GM23338 (cell line): ENCODE measurements around the gene DNAJC27. TPM values are rescaled to one million over a fixed set of nuclear protein-coding genes. Genes with fewer than 3 reads are reported as not detected.

Experiments used
- ATAC-seq: fragments of 200-7000 bp; cut with Tn5 transposase; 3 replicates; pipeline ENCODE4 v1.9.1; 2020
- DNase-seq: peaks from one replicate; pipeline ENCODE4 v3.0.0-alpha.2; 2015; ENCODE audit warnings: low spot score
- H2AFZ ChIP-seq: fragments of 200-600 bp; sonication (generic); 2 replicates; pipeline ENCODE4 v1.8.0; 2016; ENCODE audit warnings: antibody characterized with exemption, mild to moderate bottlenecking, moderate library complexity
- H3F3A ChIP-seq: fragments of 200-600 bp; sonication (generic); replicated peaks from 2 replicates; pipeline ENCODE4 v1.8.0; 2017; ENCODE audit warnings: antibody characterized with exemption, mixed run types, low read depth
- H3K27ac ChIP-seq: fragments of 200-600 bp; sonication (generic); 2 replicates; pipeline ENCODE4 v1.6.1; 2016; ENCODE audit warnings: low read depth
- H3K27me3 ChIP-seq: fragments of 200-600 bp; sonication (generic); 2 replicates; pipeline ENCODE4 v1.8.0; 2016; ENCODE audit warnings: mild to moderate bottlenecking, mixed run types, moderate library complexity; ENCODE audit not compliant: insufficient read depth
- H3K36me3 ChIP-seq: fragments of 200-600 bp; sonication (generic); 2 replicates; pipeline ENCODE4 v1.8.0; 2016; ENCODE audit warnings: mild to moderate bottlenecking; ENCODE audit not compliant: insufficient read depth
- H3K4me1 ChIP-seq: fragments of 200-600 bp; sonication (generic); 2 replicates; pipeline ENCODE4 v1.8.0; 2016; ENCODE audit warnings: mild to moderate bottlenecking, moderate library complexity; ENCODE audit not compliant: insufficient read depth
- H3K4me2 ChIP-seq: fragments of 200-600 bp; sonication (generic); 2 replicates; pipeline ENCODE4 v1.7.1; 2017; ENCODE audit warnings: mixed run types
- H3K4me3 ChIP-seq: fragments of 200-600 bp; sonication (generic); 2 replicates; pipeline ENCODE4 v1.6.1; 2016; ENCODE audit warnings: mixed run types
- H3K79me2 ChIP-seq: fragments of 200-600 bp; sonication (generic); replicated peaks from 2 replicates; pipeline ENCODE4 v1.8.0; 2017; ENCODE audit warnings: mild to moderate bottlenecking; ENCODE audit not compliant: insufficient read depth
- H3K9me2 ChIP-seq: fragments of 200-600 bp; sonication (generic); 2 replicates; pipeline ENCODE4 v1.8.0; 2017; ENCODE audit not compliant: insufficient read depth
- H4K20me1 ChIP-seq: fragments of 200-600 bp; sonication (generic); replicated peaks from 2 replicates; pipeline ENCODE4 v1.8.0; 2017; ENCODE audit warnings: mild to moderate bottlenecking; ENCODE audit not compliant: insufficient read depth
- H3K27ac Mint-ChIP-seq: 2 replicates; pipeline ENCODE4 v1.8.0; 2020; ENCODE audit warnings: inconsistent platforms, mild to moderate bottlenecking, moderate library complexity, mixed read lengths
- H3K27me3 Mint-ChIP-seq: 3 replicates; pipeline ENCODE4 v1.8.0; 2022; ENCODE audit warnings: low read depth, mild to moderate bottlenecking, moderate library complexity, mixed read lengths, inconsistent platforms; ENCODE audit not compliant: insufficient read depth, poor library complexity
- H3K36me3 Mint-ChIP-seq: 3 replicates; pipeline ENCODE4 v1.8.0; 2021; ENCODE audit warnings: low read depth, mild to moderate bottlenecking, inconsistent platforms, moderate library complexity, mixed read lengths
- H3K4me1 Mint-ChIP-seq: 3 replicates; pipeline ENCODE4 v1.8.0; 2020; ENCODE audit warnings: mild to moderate bottlenecking, inconsistent platforms, mixed read lengths
- H3K4me3 Mint-ChIP-seq: 3 replicates; pipeline ENCODE4 v1.8.0; 2021; ENCODE audit warnings: moderate library complexity, mild to moderate bottlenecking, inconsistent platforms, mixed read lengths
- H3K9me3 Mint-ChIP-seq: 3 replicates; pipeline ENCODE4 v1.8.0; 2020; ENCODE audit warnings: moderate library complexity, mild to moderate bottlenecking, inconsistent platforms, mixed read lengths
- CREB1 ChIP-seq: fragments of 250-450 bp; sonication (Bioruptor Pico); IDR thresholded peaks from 2 replicates; pipeline ENCODE4 v1.5.0; 2020; ENCODE audit warnings: low read depth, mild to moderate bottlenecking, moderate library complexity
- EZH2 ChIP-seq: fragments of 200-600 bp; sonication (generic); IDR thresholded peaks from one replicate; pipeline ENCODE4 v1.8.0; 2017; ENCODE audit warnings: antibody characterized with exemption, mild to moderate bottlenecking, low read depth; ENCODE audit not compliant: unreplicated experiment
- EZH2phosphoT487 ChIP-seq: fragments of 200-600 bp; sonication (generic); IDR thresholded peaks from one replicate; pipeline ENCODE4 v1.8.1; 2018; ENCODE audit warnings: antibody characterized with exemption; ENCODE audit not compliant: unreplicated experiment
- JUNB ChIP-seq: IDR thresholded peaks from one replicate; pipeline ENCODE4 v1.6.1; 2016; ENCODE audit warnings: antibody characterized with exemption; ENCODE audit not compliant: unreplicated experiment
- NANOG ChIP-seq: IDR thresholded peaks from 2 replicates; pipeline ENCODE4 v1.6.1; 2016; ENCODE audit warnings: antibody characterized with exemption, borderline replicate concordance
- POLR2AphosphoS5 ChIP-seq: IDR thresholded peaks from 2 replicates; pipeline ENCODE4 v1.6.1; 2016; ENCODE audit warnings: antibody characterized with exemption, low read depth
- STAT1 ChIP-seq: IDR thresholded peaks from one replicate; pipeline ENCODE4 v1.6.1; 2016; ENCODE audit warnings: antibody characterized with exemption; ENCODE audit not compliant: unreplicated experiment
- ZNF114 ChIP-seq: fragments of 250-450 bp; sonication (Bioruptor Pico); IDR thresholded peaks from 2 replicates; pipeline ENCODE4 v1.5.0; 2020; ENCODE audit warnings: mild to moderate bottlenecking, moderate library complexity
- ZNF331 ChIP-seq: fragments of 250-450 bp; sonication (Bioruptor Pico); IDR thresholded peaks from 2 replicates; pipeline ENCODE4 v1.5.0; 2020; ENCODE audit warnings: low read depth, mild to moderate bottlenecking, moderate library complexity
- polyA plus RNA-seq: library from polyadenylated mRNA; unstranded; fragments of >200 nt; fragmentation: Nextera tagmentation; extraction: Ambion mirVana; gene quantifications from 2 replicates; pipeline ENCODE4 v1.2.1, GENCODE V29; 2016
- total RNA-seq: library from RNA; depleted of rRNA; stranded (reverse); fragments of >200 nt; shearing (Covaris generic); gene quantifications from 2 replicates; pipeline ENCODE4 v1.2.3, GENCODE V29; 2014
- TF ChIP-seq, protein P1 (sequence below): IDR thresholded peaks from 2 replicates; pipeline ENCODE4 v1.6.1; 2016; ENCODE audit warnings: antibody characterized with exemption
- TF ChIP-seq, protein P2 (sequence below), 2 experiments: fragments of 200-600 bp in 1 of 2; sonication (generic) in 1 of 2; conservative IDR thresholded peaks; 2 replicates each; pipeline versions ENCODE4 v1.5.1 to v1.6.1; 2016 to 2017; ENCODE audit warnings: antibody characterized with exemption in 2 of 2, low read depth in 2 of 2, mild to moderate bottlenecking in 2 of 2, moderate library complexity in 1 of 2
- TF ChIP-seq, protein P3 (sequence below): fragments of 250-450 bp; sonication (Bioruptor Pico); IDR thresholded peaks from 2 replicates; pipeline ENCODE4 v1.5.0; 2020; ENCODE audit warnings: mild to moderate bottlenecking, moderate library complexity
- TF ChIP-seq, protein P4 (sequence below): IDR thresholded peaks from one replicate; pipeline ENCODE4 v1.6.1; 2018; ENCODE audit warnings: antibody characterized with exemption; ENCODE audit not compliant: unreplicated experiment

Gene DNAJC27
- total and polyA plus RNA-seq, 2 experiments from 2014 or later = 2.4 to 2.6 TPM

DNA sequence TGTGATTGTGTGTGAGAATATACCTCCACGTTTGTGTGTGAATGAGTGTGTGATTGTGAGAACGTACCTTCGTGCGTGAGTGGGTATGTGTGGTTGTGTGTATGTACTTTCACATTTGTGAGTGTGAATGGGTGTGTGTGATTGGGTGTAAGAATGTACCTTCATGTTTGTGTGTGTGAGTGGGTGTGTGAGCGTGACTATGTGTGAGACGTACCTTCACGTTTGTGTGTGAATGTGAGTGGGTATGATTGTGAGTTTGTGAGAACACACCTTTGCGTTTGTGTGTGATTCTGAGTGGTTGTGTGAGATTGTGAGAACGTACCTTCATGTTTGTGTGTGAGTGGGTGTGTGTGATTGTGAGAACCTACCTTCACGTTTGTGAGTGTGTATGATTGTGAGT, 45.9 kb downstream of the DNAJC27 start:
- H3K27me3 Mint-ChIP-seq = peaks cover 2% of the 10 kb centered on the region
- Histone ChIP-seq H3K4me2 (no peak overlapping the region), H3K9me2 (no peaks in the 10 kb centered on the region; the same call in 1 of the 2 replicates), H4K20me1 (no peaks in the 10 kb centered on the region), H3K79me2 (no peaks in the 10 kb centered on the region), H2AFZ (no peak overlapping the region; the same call in 1 of the 2 replicates), H3F3A (peaks cover 2% of the 10 kb centered on the region; the same call in 1 of the 2 replicates), H3K27me3 (no peaks in the 10 kb centered on the region), H3K36me3 (no peaks in the 10 kb centered on the region), H3K4me3 (no peak overlapping the region), H3K27ac (no peak overlapping the region), H3K4me1 (peaks cover 10% of the 10 kb centered on the region)
- no peak for DNase-seq
- no peaks in the 10 kb centered on the region for H3K36me3 Mint-ChIP-seq
- H3K4me3 Mint-ChIP-seq = no peak overlapping the region
- ATAC-seq = no peak
- H3K4me1 Mint-ChIP-seq = peaks cover 20% of the 10 kb centered on the region
- 0 out of 3 replicates have a peak, but pooled peaks cover 1% of the 10 kb centered on the region for H3K9me3 Mint-ChIP-seq
- TF ChIP-seq JUNB (no peak), ZNF114 (no peak), STAT1 (no peak), NANOG (no peak), CREB1 (no peak), ZNF331 (CRISPR knock-in tag) (no peak), EZH2 (no peak), POLR2AphosphoS5 (no peak), EZH2phosphoT487 (no peak)
- TF ChIP-seq, protein P1, sequence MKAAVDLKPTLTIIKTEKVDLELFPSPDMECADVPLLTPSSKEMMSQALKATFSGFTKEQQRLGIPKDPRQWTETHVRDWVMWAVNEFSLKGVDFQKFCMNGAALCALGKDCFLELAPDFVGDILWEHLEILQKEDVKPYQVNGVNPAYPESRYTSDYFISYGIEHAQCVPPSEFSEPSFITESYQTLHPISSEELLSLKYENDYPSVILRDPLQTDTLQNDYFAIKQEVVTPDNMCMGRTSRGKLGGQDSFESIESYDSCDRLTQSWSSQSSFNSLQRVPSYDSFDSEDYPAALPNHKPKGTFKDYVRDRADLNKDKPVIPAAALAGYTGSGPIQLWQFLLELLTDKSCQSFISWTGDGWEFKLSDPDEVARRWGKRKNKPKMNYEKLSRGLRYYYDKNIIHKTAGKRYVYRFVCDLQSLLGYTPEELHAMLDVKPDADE = no peak
- TF ChIP-seq, protein P2, sequence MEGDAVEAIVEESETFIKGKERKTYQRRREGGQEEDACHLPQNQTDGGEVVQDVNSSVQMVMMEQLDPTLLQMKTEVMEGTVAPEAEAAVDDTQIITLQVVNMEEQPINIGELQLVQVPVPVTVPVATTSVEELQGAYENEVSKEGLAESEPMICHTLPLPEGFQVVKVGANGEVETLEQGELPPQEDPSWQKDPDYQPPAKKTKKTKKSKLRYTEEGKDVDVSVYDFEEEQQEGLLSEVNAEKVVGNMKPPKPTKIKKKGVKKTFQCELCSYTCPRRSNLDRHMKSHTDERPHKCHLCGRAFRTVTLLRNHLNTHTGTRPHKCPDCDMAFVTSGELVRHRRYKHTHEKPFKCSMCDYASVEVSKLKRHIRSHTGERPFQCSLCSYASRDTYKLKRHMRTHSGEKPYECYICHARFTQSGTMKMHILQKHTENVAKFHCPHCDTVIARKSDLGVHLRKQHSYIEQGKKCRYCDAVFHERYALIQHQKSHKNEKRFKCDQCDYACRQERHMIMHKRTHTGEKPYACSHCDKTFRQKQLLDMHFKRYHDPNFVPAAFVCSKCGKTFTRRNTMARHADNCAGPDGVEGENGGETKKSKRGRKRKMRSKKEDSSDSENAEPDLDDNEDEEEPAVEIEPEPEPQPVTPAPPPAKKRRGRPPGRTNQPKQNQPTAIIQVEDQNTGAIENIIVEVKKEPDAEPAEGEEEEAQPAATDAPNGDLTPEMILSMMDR (conservative IDR thresholded peaks at IDR 0.05; ENCODE audit: low read depth in 2 of 2) = no peak
- TF ChIP-seq, protein P3, sequence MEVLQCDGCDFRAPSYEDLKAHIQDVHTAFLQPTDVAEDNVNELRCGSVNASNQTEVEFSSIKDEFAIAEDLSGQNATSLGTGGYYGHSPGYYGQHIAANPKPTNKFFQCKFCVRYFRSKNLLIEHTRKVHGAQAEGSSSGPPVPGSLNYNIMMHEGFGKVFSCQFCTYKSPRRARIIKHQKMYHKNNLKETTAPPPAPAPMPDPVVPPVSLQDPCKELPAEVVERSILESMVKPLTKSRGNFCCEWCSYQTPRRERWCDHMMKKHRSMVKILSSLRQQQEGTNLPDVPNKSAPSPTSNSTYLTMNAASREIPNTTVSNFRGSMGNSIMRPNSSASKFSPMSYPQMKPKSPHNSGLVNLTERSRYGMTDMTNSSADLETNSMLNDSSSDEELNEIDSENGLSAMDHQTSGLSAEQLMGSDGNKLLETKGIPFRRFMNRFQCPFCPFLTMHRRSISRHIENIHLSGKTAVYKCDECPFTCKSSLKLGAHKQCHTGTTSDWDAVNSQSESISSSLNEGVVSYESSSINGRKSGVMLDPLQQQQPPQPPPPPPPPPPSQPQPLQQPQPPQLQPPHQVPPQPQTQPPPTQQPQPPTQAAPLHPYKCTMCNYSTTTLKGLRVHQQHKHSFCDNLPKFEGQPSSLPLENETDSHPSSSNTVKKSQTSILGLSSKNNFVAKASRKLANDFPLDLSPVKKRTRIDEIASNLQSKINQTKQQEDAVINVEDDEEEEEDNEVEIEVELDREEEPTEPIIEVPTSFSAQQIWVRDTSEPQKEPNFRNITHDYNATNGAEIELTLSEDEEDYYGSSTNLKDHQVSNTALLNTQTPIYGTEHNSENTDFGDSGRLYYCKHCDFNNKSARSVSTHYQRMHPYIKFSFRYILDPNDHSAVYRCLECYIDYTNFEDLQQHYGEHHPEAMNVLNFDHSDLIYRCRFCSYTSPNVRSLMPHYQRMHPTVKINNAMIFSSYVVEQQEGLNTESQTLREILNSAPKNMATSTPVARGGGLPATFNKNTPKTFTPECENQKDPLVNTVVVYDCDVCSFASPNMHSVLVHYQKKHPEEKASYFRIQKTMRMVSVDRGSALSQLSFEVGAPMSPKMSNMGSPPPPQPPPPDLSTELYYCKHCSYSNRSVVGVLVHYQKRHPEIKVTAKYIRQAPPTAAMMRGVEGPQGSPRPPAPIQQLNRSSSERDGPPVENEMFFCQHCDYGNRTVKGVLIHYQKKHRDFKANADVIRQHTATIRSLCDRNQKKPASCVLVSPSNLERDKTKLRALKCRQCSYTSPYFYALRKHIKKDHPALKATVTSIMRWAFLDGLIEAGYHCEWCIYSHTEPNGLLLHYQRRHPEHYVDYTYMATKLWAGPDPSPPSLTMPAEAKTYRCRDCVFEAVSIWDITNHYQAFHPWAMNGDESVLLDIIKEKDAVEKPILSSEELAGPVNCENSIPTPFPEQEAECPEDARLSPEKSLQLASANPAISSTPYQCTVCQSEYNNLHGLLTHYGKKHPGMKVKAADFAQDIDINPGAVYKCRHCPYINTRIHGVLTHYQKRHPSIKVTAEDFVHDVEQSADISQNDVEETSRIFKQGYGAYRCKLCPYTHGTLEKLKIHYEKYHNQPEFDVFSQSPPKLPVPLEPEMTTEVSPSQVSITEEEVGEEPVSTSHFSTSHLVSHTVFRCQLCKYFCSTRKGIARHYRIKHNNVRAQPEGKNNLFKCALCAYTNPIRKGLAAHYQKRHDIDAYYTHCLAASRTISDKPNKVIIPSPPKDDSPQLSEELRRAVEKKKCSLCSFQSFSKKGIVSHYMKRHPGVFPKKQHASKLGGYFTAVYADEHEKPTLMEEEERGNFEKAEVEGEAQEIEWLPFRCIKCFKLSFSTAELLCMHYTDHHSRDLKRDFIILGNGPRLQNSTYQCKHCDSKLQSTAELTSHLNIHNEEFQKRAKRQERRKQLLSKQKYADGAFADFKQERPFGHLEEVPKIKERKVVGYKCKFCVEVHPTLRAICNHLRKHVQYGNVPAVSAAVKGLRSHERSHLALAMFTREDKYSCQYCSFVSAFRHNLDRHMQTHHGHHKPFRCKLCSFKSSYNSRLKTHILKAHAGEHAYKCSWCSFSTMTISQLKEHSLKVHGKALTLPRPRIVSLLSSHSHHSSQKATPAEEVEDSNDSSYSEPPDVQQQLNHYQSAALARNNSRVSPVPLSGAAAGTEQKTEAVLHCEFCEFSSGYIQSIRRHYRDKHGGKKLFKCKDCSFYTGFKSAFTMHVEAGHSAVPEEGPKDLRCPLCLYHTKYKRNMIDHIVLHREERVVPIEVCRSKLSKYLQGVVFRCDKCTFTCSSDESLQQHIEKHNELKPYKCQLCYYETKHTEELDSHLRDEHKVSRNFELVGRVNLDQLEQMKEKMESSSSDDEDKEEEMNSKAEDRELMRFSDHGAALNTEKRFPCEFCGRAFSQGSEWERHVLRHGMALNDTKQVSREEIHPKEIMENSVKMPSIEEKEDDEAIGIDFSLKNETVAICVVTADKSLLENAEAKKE (CRISPR knock-in tag) = no peak
- TF ChIP-seq, protein P4, sequence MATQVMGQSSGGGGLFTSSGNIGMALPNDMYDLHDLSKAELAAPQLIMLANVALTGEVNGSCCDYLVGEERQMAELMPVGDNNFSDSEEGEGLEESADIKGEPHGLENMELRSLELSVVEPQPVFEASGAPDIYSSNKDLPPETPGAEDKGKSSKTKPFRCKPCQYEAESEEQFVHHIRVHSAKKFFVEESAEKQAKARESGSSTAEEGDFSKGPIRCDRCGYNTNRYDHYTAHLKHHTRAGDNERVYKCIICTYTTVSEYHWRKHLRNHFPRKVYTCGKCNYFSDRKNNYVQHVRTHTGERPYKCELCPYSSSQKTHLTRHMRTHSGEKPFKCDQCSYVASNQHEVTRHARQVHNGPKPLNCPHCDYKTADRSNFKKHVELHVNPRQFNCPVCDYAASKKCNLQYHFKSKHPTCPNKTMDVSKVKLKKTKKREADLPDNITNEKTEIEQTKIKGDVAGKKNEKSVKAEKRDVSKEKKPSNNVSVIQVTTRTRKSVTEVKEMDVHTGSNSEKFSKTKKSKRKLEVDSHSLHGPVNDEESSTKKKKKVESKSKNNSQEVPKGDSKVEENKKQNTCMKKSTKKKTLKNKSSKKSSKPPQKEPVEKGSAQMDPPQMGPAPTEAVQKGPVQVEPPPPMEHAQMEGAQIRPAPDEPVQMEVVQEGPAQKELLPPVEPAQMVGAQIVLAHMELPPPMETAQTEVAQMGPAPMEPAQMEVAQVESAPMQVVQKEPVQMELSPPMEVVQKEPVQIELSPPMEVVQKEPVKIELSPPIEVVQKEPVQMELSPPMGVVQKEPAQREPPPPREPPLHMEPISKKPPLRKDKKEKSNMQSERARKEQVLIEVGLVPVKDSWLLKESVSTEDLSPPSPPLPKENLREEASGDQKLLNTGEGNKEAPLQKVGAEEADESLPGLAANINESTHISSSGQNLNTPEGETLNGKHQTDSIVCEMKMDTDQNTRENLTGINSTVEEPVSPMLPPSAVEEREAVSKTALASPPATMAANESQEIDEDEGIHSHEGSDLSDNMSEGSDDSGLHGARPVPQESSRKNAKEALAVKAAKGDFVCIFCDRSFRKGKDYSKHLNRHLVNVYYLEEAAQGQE = no peak
- H3K27ac Mint-ChIP-seq = no peak overlapping the region
